Body of pancreas (tissue), 4 donors: Measurements from ENCODE around the gene GALNT12.

Experiments
- POLR2A ChIP-seq, 3 donors: fragments of 450-650 bp; IDR thresholded peaks; one replicate each; pipeline ENCODE4 v1.6.1; 2016; ENCODE audit warnings: antibody characterized with exemption in 3 of 3, mild to moderate bottlenecking in 2 of 3
- TF ChIP-seq, protein P1 (sequence below), 7 experiments: fragments of 450-650 bp in 4 of 7; fragments of 200-600 bp in 3 of 7; sonication (generic) in 3 of 7; IDR thresholded peaks; one replicate each; pipeline ENCODE4 v1.5.1; 2016 to 2019; ENCODE audit warnings: antibody characterized with exemption in 7 of 7

GRCh38 chr9:98873951-98874371 lies 66.5 kb downstream of the GALNT12 start:
- TF ChIP-seq POLR2A (IDR thresholded peaks at IDR 0.05) = no peak
- TF ChIP-seq, protein P1, sequence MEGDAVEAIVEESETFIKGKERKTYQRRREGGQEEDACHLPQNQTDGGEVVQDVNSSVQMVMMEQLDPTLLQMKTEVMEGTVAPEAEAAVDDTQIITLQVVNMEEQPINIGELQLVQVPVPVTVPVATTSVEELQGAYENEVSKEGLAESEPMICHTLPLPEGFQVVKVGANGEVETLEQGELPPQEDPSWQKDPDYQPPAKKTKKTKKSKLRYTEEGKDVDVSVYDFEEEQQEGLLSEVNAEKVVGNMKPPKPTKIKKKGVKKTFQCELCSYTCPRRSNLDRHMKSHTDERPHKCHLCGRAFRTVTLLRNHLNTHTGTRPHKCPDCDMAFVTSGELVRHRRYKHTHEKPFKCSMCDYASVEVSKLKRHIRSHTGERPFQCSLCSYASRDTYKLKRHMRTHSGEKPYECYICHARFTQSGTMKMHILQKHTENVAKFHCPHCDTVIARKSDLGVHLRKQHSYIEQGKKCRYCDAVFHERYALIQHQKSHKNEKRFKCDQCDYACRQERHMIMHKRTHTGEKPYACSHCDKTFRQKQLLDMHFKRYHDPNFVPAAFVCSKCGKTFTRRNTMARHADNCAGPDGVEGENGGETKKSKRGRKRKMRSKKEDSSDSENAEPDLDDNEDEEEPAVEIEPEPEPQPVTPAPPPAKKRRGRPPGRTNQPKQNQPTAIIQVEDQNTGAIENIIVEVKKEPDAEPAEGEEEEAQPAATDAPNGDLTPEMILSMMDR (IDR thresholded peaks at IDR 0.05) = no peak
